MCF 10A (cell line): ENCODE measurements around the gene HAND2. TPM values are rescaled to one million over a fixed set of nuclear protein-coding genes. Genes with fewer than 3 reads are reported as not detected.

Source experiments
- BruUV-seq: library from RNA; stranded (reverse); fragments of 400-500 nt; replicated peaks from 2 replicates; lab custom pipeline; 2021; lab: Mats Ljungman, UMichigan
- CTCF ChIA-PET: fragments of 300-600 bp; sonication (Branson Sonifier 250); formaldehyde crosslinking; extraction: SDS; loops from one replicate; lab custom pipeline; 2021; ENCODE audit warnings: antibody characterized with exemption, inconsistent platforms; lab: Yijun Ruan, JAX
- POLR2A ChIA-PET: fragments of 300-600, 350-650 bp; sonication (Branson Sonifier 250); formaldehyde crosslinking; extraction: SDS; loops from one replicate; lab custom pipeline; 2020; ENCODE audit warnings: antibody characterized with exemption, inconsistent platforms; lab: Yijun Ruan, JAX
- DNase-seq: peaks from one replicate; pipeline ENCODE4 v3.0.0-alpha.2; 2018; ENCODE audit not compliant: unreplicated experiment
- H3K27ac Mint-ChIP-seq: one replicate; pipeline ENCODE4 v1.8.0; 2022; ENCODE audit warnings: mild to moderate bottlenecking, low read depth, mixed read lengths; ENCODE audit not compliant: unreplicated experiment
- H3K27me3 Mint-ChIP-seq: one replicate; pipeline ENCODE4 v1.8.0; 2022; ENCODE audit warnings: mixed read lengths; ENCODE audit not compliant: insufficient read depth, unreplicated experiment
- H3K36me3 Mint-ChIP-seq: one replicate; pipeline ENCODE4 v1.8.0; 2022; ENCODE audit warnings: mild to moderate bottlenecking, moderate library complexity, mixed read lengths; ENCODE audit not compliant: insufficient read depth, unreplicated experiment
- H3K4me1 Mint-ChIP-seq: one replicate; pipeline ENCODE4 v1.8.0; 2022; ENCODE audit warnings: mixed read lengths; ENCODE audit not compliant: insufficient read depth, unreplicated experiment
- H3K4me3 Mint-ChIP-seq: one replicate; pipeline ENCODE4 v1.8.0; 2022; ENCODE audit warnings: mild to moderate bottlenecking, moderate library complexity, mixed read lengths; ENCODE audit not compliant: unreplicated experiment
- H3K9me3 Mint-ChIP-seq: one replicate; pipeline ENCODE4 v1.8.0; 2022; ENCODE audit warnings: mixed read lengths; ENCODE audit not compliant: unreplicated experiment
- CTCF ChIP-seq: fragments of 200-600 bp; IDR thresholded peaks from one replicate; pipeline ENCODE4 v1.8.0; 2022; ENCODE audit warnings: antibody characterized with exemption, mild to moderate bottlenecking; ENCODE audit not compliant: unreplicated experiment
- intact Hi-C: fragments of 100-400 bp; cut with micrococcal nuclease; formaldehyde crosslinking; loops from 2 replicates; pipeline ENCODE4 v1.14.1; 2022
- total RNA-seq: library from RNA; stranded (reverse); gene quantifications from 2 replicates; pipeline ENCODE4 v1.2.3, GENCODE V29; 2022

Gene HAND2
- total RNA-seq, 1 experiment from 2014 or later, result not detected

GRCh38 chr4:173507471-173508385 is 22.3 kb downstream of the HAND2 start:
- H3K27ac Mint-ChIP-seq, result no peak overlapping the region
- no peaks in the 10 kb centered on the region for H3K36me3 Mint-ChIP-seq
- no peak for DNase-seq
- H3K4me3 Mint-ChIP-seq, result no peak overlapping the region
- no peak for TF ChIP-seq CTCF
- intact Hi-C loops, result loop anchor here (10.0 kb wide), 1 partner anchor 807 kb away; no protein-coding TSS in a partner anchor
- H3K27me3 Mint-ChIP-seq, result peaks cover 12% of the 10 kb centered on the region
- H3K9me3 Mint-ChIP-seq, result no peaks in the 10 kb centered on the region
- H3K4me1 Mint-ChIP-seq, result no peaks in the 10 kb centered on the region
- CTCF ChIA-PET, result interaction anchor here (0.8 to 3.4 kb wide), 3 partner anchors 189 to 484 kb away, joined by 4 to 24 read pairs (median 4); no protein-coding TSS in a partner anchor
- POLR2A ChIA-PET, result no interaction called here
- no TSS peak for BruUV-seq

- intact Hi-C loops, result loop anchor here (1.0 to 10.0 kb wide), 4 partner anchors 484 to 808 kb away; no protein-coding TSS in a partner anchor
- Mint-ChIP-seq H3K36me3 (no peaks in the 10 kb centered on the region), H3K4me3 (no peak overlapping the region), H3K4me1 (no peaks in the 10 kb centered on the region), H3K27me3 (peaks cover 1% of the 10 kb centered on the region), H3K27ac (no peak overlapping the region), H3K9me3 (no peaks in the 10 kb centered on the region)
- POLR2A ChIA-PET, result no interaction called here
- no peak for DNase-seq
- CTCF ChIA-PET, result interaction anchor here (0.5 to 3.6 kb wide), 9 partner anchors 19 to 812 kb away, joined by 3 to 24 read pairs (median 4); no protein-coding TSS in a partner anchor
- TF ChIP-seq CTCF, result no peak
- no TSS peak for BruUV-seq
Observed at GRCh38 chr4:173506597-173507211, 23.3 kb downstream of the HAND2 start.

GRCh38 chr4:173505924-173506518 is 24.0 kb downstream of the HAND2 start:
- Mint-ChIP-seq H3K4me3 (no peak overlapping the region), H3K36me3 (no peaks in the 10 kb centered on the region), H3K4me1 (no peaks in the 10 kb centered on the region), H3K27ac (no peak overlapping the region), H3K9me3 (no peaks in the 10 kb centered on the region), H3K27me3 (no peaks in the 10 kb centered on the region)
- BruUV-seq, result no TSS peak
- ChIA-PET CTCF (interaction anchor here (0.6 to 3.6 kb wide), 30 partner anchors 9 to 813 kb away, joined by 3 to 24 read pairs (median 4); no protein-coding TSS in a partner anchor), POLR2A (no interaction called here)
- intact Hi-C loops, result loop anchor here (1.0 to 10.0 kb wide), 4 partner anchors 484 to 809 kb away; no protein-coding TSS in a partner anchor
- TF ChIP-seq CTCF, result peak; percentile 44
- peak; percentile 60 for DNase-seq
